Psoas muscle (tissue), 8 donors: ENCODE results near the gene MTCL1. TPM values are rescaled to one million over a fixed set of nuclear protein-coding genes. Genes with fewer than 3 reads are reported as not detected.
A peak's percentile ranks its signal among the peaks of the same experiment; 100 is the strongest.

Source experiments
- ATAC-seq, 4 donors: fragments of 200-7000 bp; cut with Tn5 transposase; one replicate each; pipeline ENCODE4 v1.9.1; 2020; ENCODE audit warnings: moderate library complexity in 3 of 4, mild to moderate bottlenecking in 2 of 4
- DNase-seq, 2 donors: peaks; one replicate each; pipeline ENCODE4 v3.0.0-alpha.2; 2020
- H3K27ac ChIP-seq: fragments of 200-600 bp; one replicate; pipeline ENCODE4 v1.8.0; 2022
- H3K27me3 ChIP-seq, 3 donors: fragments of 200-600 bp in 1 of 3; one replicate each; pipeline versions ENCODE4 v1.6.1 to v1.8.0; 2013 to 2022; ENCODE audit warnings: low read length in 2 of 3, mild to moderate bottlenecking in 2 of 3, moderate library complexity in 1 of 3; ENCODE audit not compliant: insufficient read depth in 3 of 3
- H3K36me3 ChIP-seq, 2 donors: fragments of 200-600 bp in 1 of 2; one replicate each; pipeline versions ENCODE4 v1.6.1 to v1.8.0; 2013 to 2022; ENCODE audit warnings: low read depth in 1 of 2, mild to moderate bottlenecking in 1 of 2, moderate library complexity in 1 of 2; ENCODE audit not compliant: insufficient read depth in 1 of 2
- H3K4me1 ChIP-seq: fragments of 200-600 bp; one replicate; pipeline ENCODE4 v1.8.0; 2022
- H3K4me3 ChIP-seq: fragments of 200-600 bp; one replicate; pipeline ENCODE4 v1.8.0; 2022; ENCODE audit warnings: mild to moderate bottlenecking
- H3K9me3 ChIP-seq: fragments of 200-600 bp; one replicate; pipeline ENCODE4 v1.8.0; 2022
- CTCF ChIP-seq: fragments of 200-600 bp; IDR thresholded peaks from one replicate; pipeline ENCODE4 v1.8.0; 2022; ENCODE audit warnings: antibody characterized with exemption
- WGBS, 3 donors: extraction: QIAGEN DNeasy Blood & Tissue Kit; methylation state at CpG; one replicate each; pipeline versions ENCODE4 v1.1.6 to v1.1.7; 2013; 5-methylcytosine and 5-hydroxymethylcytosine counted together
- intact Hi-C, 2 donors: fragments of 100-400 bp; cut with DNase I; formaldehyde crosslinking; loops; one replicate each; pipeline versions ENCODE4 v1.11.0 to v1.14.2; 2022
- polyA plus RNA-seq, 3 donors: library from polyadenylated mRNA; stranded (reverse); fragments of 200-250 nt; gene quantifications; one replicate each; pipeline ENCODE4 v1.2.3, GENCODE V29; 2013
- total RNA-seq, 4 donors: library from RNA; stranded (reverse); fragmentation: NEBNext Ultra II Directional in 2 of 4; extraction: Animal tissue kit (Norgen Biotek cat#: 25700) in 2 of 4; gene quantifications; one replicate each; pipeline versions ENCODE4 v1.2.1 to v1.2.4, GENCODE V29; 2021 to 2023
- donor health status: healthy with polysubstance abuse.
- donor health status: DM: no; HTN: no; CAD: no; lungs with moderate emphysema.
- donor health status: Bipolar disorder and iron deficiency.
- donor health status: healthy.
- donor health status: DM: yes; HTN: yes; CAD: no.
- donor health status: DM: no; HTN: no; CAD: no.
- donor health status: DM: no; HTN: no; CAD: no.
- donor health status: DM: yes; HTN: yes; CAD: no.

Gene MTCL1
- total and polyA plus RNA-seq, 7 donors: 1.3 to 5.3 (median 3.0) TPM

GRCh38 chr18:8812631-8813030 is 107.3 kb downstream of the MTCL1 start:
- H3K9me3 ChIP-seq: no peaks in the 10 kb centered on the region
- TF ChIP-seq CTCF: no peak
- ATAC-seq: no peak
- H3K4me1 ChIP-seq: no peaks in the 10 kb centered on the region
- intact Hi-C loops: no loop called here
- WGBS, 3 donors: 90 to 95% (median 94%) methylated on average over 4 of the region's 4 CpGs
- H3K36me3 ChIP-seq: no peaks in the 10 kb centered on the region
- H3K4me3 ChIP-seq: no peak overlapping the region
- DNase-seq: no peak
- H3K27me3 ChIP-seq: no peaks in the 10 kb centered on the region
- no peak overlapping the region for H3K27ac ChIP-seq

GRCh38 chr18:8813611-8814010 is 108.3 kb downstream of the MTCL1 start:
- intact Hi-C loops: no loop called here
- H3K27me3 ChIP-seq: no peaks in the 10 kb centered on the region
- H3K4me3 ChIP-seq: no peak overlapping the region
- DNase-seq (no peak), ATAC-seq (no peak)
- H3K36me3 ChIP-seq: no peaks in the 10 kb centered on the region
- H3K27ac ChIP-seq: no peak overlapping the region
- TF ChIP-seq CTCF: no peak
- H3K9me3 ChIP-seq: no peaks in the 10 kb centered on the region
- no peaks in the 10 kb centered on the region for H3K4me1 ChIP-seq

GRCh38 chr18:8814206-8814605 is 108.8 kb downstream of the MTCL1 start:
- DNase-seq (no peak), ATAC-seq (no peak)
- H3K4me3 ChIP-seq: no peak overlapping the region
- no peak overlapping the region for H3K27ac ChIP-seq
- WGBS, 3 donors: 92 to 96% (median 94%) methylated on average over 6 of the region's 6 CpGs
- TF ChIP-seq CTCF: no peak
- H3K4me1 ChIP-seq: no peaks in the 10 kb centered on the region
- no peaks in the 10 kb centered on the region for H3K27me3 ChIP-seq
- no peaks in the 10 kb centered on the region for H3K9me3 ChIP-seq
- H3K36me3 ChIP-seq: no peaks in the 10 kb centered on the region
- intact Hi-C loops: no loop called here

GRCh38 chr18:8816220-8816619 is 110.9 kb downstream of the MTCL1 start:
- intact Hi-C loops: no loop called here
- no peaks in the 10 kb centered on the region for H3K27me3 ChIP-seq
- ATAC-seq: no peak
- H3K36me3 ChIP-seq: peaks cover 0 to 4% of the 10 kb centered on the region in 2 donors
- no peaks in the 10 kb centered on the region for H3K9me3 ChIP-seq
- no peak overlapping the region for H3K27ac ChIP-seq
- no peaks in the 10 kb centered on the region for H3K4me1 ChIP-seq
- 66 to 81% (median 70%) methylated on average over 3 of the region's 3 CpGs for WGBS, 3 donors
- DNase-seq: no peak
- H3K4me3 ChIP-seq: no peak overlapping the region
- TF ChIP-seq CTCF: no peak

- H3K4me1 ChIP-seq: no peaks in the 10 kb centered on the region
- H3K27me3 ChIP-seq: no peaks in the 10 kb centered on the region
- no peak overlapping the region for H3K4me3 ChIP-seq
- intact Hi-C loops: no loop called here
- H3K36me3 ChIP-seq: peaks cover 0 to 4% of the 10 kb centered on the region in 2 donors
- no peaks in the 10 kb centered on the region for H3K9me3 ChIP-seq
- no peak for DNase-seq
- 10 to 24% (median 16%) methylated on average over 1 of the region's 1 CpG for WGBS, 3 donors
- peak; percentile 59 to 90 (median 83) for ATAC-seq
- no peak overlapping the region for H3K27ac ChIP-seq
- no peak for TF ChIP-seq CTCF
Observed at GRCh38 chr18:8816816-8817215, 111.5 kb downstream of the MTCL1 start.
